Fibroblast of villous mesenchyme (primary cell): ENCODE data around the gene AHDC1. TPM values are rescaled to one million over a fixed set of nuclear protein-coding genes. Genes with fewer than 3 reads are reported as not detected.

Experiments used
- DNase-seq: peaks from one replicate; pipeline ENCODE4 v3.0.0-alpha.2; 2010; ENCODE audit warnings: low read depth
- H3K4me3 ChIP-seq: 2 replicates; pipeline ENCODE4 v1.5.1; 2011; ENCODE audit warnings: low read depth, mild to moderate bottlenecking, low read length
- total RNA-seq: library from RNA; depleted of rRNA; stranded (reverse); fragments of >200 nt; gene quantifications from 2 replicates; pipeline ENCODE4 v1.2.3, GENCODE V29; 2012
- TF ChIP-seq, protein P1 (sequence below): IDR thresholded peaks from 2 replicates; pipeline ENCODE4 v1.5.1; 2012; ENCODE audit warnings: low read depth, mild to moderate bottlenecking, low read length; ENCODE audit not compliant: insufficient read depth

The AHDC1 gene
- total RNA-seq, 1 donor: 22.5 TPM

DNA sequence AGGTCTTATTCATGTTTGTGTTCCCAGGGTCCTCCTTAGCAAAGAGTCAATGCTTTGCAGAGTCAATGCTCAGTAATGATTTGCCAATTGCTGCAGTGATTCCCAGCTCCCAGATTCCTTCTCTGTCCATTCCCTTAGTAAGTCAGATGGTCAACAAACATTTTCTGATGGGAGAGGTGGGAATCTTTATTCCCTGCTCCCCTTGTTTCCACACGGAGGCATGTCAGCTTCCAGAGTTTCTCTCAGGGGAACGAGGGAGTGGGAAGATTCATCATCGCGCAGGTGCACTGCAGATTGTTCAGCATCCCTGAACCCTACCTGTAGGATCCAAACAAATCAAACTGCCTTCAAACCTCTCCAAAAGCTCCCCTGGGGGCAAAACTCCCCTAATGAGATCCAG is 7.5 kb upstream of the AHDC1 start:
- TF ChIP-seq, protein P1, sequence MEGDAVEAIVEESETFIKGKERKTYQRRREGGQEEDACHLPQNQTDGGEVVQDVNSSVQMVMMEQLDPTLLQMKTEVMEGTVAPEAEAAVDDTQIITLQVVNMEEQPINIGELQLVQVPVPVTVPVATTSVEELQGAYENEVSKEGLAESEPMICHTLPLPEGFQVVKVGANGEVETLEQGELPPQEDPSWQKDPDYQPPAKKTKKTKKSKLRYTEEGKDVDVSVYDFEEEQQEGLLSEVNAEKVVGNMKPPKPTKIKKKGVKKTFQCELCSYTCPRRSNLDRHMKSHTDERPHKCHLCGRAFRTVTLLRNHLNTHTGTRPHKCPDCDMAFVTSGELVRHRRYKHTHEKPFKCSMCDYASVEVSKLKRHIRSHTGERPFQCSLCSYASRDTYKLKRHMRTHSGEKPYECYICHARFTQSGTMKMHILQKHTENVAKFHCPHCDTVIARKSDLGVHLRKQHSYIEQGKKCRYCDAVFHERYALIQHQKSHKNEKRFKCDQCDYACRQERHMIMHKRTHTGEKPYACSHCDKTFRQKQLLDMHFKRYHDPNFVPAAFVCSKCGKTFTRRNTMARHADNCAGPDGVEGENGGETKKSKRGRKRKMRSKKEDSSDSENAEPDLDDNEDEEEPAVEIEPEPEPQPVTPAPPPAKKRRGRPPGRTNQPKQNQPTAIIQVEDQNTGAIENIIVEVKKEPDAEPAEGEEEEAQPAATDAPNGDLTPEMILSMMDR: no peak
- no peak for DNase-seq
- H3K4me3 ChIP-seq: no peak overlapping the region

DNA sequence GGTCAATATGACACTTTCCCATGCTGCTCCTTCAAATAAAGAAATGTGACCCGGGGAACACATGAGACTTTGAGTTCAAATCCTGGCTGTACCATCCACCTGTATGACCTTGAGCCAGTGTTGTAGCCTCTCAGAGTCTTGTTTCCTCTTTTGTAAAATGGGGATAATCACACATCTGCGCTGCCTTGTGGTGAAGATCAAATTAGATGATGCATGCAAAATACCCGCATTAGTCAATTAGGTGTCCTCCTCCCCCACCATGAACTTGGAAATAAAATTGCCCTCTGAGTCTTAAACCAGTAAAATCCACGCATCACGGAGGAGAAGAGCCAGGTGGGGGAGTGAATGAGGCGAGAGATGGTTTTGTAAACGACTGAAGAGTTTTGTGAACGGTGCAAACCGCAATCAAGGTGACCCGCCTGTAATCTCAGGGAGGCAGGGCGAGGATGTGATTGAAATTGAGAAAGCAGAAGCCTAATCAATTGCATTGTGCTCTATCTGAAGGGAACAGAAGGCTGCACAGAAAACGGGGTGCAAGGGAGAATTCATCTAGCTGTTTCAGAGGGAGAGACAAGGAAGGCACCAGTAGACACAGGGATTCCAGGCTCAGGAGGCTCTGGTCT is 5.8 kb upstream of the AHDC1 start:
- DNase-seq: no peak

DNA sequence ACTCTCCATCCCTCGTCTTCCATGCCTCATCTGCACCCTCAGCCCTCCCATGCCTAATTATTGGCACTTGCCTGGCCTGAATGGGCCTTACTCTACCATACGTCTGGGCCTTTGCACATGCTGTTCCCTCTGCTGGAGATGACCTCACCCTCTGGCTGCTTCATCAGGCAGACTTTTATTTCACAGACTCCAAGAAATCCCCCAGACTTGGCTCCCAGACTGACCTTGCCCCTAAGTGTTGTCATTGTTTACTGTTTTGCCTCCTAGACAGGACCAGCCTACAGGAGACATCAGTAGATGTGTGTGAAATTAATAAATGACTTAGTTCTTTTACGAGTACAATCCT is 5.2 kb upstream of the AHDC1 start:
- no peak overlapping the region for H3K4me3 ChIP-seq
- TF ChIP-seq, protein P1: no peak
- DNase-seq: no peak

More for the DNA sequence above, 5.8 kb upstream of the AHDC1 start:
- H3K4me3 ChIP-seq: no peak overlapping the region
- TF ChIP-seq, protein P1: no peak

DNA sequence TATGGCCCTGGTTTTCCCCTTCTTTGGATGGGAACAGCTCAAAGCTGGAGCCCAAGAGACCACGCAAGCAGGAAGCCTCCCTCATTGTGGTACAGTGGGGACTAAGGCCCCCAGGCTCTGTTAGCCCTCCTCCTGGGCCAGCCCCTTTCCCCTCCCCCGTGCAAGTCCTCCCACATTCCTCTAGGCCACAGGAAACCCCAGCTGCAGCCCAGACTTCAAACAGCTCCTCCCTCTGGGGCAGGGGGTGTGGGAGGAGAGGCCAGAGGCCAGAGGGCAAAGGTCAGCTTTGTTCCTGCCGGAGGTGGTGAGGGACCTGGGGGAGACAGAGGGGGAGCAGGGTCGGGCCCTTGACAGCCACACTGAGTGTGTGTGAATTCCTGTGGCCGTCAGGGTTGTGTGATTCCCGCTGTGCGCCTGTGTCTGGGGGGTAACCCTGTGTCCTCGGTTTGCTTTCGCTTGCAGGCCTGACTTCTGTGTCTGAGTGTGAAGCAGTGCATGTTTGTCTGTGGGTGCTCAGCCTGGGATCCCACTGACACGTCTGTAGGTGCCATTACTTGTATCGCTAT is 3.4 kb upstream of the AHDC1 start:
- TF ChIP-seq, protein P1: no peak
- peak; percentile 62 for DNase-seq

DNA sequence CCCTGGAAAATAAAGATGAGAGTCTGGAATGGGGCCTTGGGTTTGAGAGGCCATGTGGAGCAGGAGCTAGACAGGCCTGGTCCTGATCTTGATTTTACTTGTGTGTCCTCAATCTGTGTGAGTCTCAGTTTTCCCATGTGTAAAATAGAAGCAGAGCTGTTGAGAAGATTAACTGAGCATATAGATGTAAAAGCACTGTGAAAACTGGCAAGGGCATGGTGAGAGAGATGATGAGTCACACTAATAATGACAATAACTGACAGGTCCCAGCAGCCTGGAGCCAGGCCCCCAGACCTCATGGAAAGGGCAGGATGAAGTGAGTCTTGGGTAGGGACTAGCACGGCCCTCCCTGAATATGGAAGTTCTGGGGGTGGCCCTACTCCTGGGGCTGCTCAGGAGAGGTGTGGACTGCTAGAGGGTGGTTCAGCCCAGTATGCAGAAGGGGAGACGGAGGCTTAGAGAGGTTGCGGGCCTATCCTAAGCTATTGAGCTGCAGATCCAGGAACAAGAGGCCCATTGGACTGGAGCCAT is 2.8 kb upstream of the AHDC1 start:
- DNase-seq: peak; percentile 31
- TF ChIP-seq, protein P1: no peak
- H3K4me3 ChIP-seq: no peak overlapping the region

More for the DNA sequence above, 3.4 kb upstream of the AHDC1 start:
- no peak overlapping the region for H3K4me3 ChIP-seq

DNA sequence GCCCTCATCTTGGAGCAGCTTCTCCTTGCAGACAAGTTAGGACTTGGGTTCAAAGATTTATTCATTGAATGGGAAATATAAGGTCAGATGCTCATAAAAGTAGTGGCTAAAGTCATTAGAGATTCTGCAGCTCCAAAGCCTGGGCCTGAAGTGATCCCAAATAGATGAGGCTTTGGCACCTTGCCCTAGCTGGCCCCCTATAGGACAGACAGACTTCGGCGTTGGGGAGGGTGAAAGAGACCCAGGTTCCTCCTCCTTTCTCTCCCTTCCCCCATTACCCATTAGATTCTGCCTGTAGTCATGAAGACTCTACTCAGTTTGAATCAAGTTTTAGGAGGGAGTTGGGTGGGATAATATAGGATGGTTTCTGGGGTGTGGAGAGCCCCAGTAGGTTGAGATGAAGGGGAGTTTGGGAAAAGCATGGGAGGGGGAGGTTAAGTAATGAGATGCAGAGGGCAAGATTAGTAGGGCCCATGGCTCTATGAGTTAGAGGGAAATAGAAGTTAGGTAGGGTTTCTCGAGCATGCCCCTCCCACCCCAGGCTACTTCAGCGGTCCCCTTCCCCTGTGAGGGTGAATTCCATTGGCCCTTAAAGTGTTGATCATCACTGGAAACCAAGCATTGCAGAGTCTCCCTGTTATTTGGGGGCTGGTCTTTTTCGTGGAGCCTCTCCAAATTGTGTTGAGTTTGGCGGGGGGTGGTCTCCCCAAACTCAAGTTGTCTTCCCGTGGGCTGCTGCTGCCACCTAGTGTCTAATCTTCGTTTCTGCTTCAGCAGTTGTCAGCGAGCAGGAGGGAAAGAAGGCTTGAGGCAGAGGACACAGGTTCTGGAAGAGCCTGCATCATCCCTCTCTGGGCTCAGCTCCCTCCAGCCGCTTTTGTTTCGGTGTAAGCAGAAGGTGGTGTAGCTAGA is 2.1 kb upstream of the AHDC1 start:
- no peak overlapping the region for H3K4me3 ChIP-seq
- DNase-seq: peak; percentile 71
- TF ChIP-seq, protein P1: peak; percentile 84
